H1 (cell line): ENCODE measurements around the gene IRAK3. TPM values are rescaled to one million over a fixed set of nuclear protein-coding genes. Genes with fewer than 3 reads are reported as not detected.

Experiments used
- ASH2L ChIP-seq: fragments of 200-600, 300-600 bp; sonication (generic); IDR thresholded peaks from one replicate; pipeline ENCODE4 v1.7.1; 2017; ENCODE audit warnings: low read length
- ATF2 ChIP-seq: IDR thresholded peaks from 2 replicates; pipeline ENCODE4 v1.6.1; 2012; ENCODE audit warnings: low read length, inconsistent platforms
- ATF3 ChIP-seq: IDR thresholded peaks from 2 replicates; pipeline ENCODE4 v1.6.1; 2011; ENCODE audit warnings: low read depth, mild to moderate bottlenecking, low read length; ENCODE audit not compliant: insufficient read depth
- CBX8 ChIP-seq: fragments of 300-800, 300-1000 bp; sonication (generic); IDR thresholded peaks from 2 replicates; pipeline ENCODE4 v1.7.1; 2016; ENCODE audit warnings: low read depth, low read length, borderline replicate concordance
- CHD7 ChIP-seq: fragments of 300-600 bp; sonication (generic); IDR thresholded peaks from 2 replicates; pipeline ENCODE4 v1.7.1; 2012; ENCODE audit warnings: low read length, moderate library complexity, mild to moderate bottlenecking, inconsistent platforms; ENCODE audit not compliant: insufficient replicate concordance
- HDAC2 ChIP-seq, 2 experiments: fragments of 300-600 bp in 1 of 2; sonication (generic) in 1 of 2; IDR thresholded peaks; 2 replicates each; pipeline ENCODE4 v1.6.1; 2011 to 2012; ENCODE audit warnings: low read depth in 2 of 2, low read length in 2 of 2, mild to moderate bottlenecking in 2 of 2, moderate library complexity in 2 of 2, borderline replicate concordance in 1 of 2, inconsistent platforms in 1 of 2
- SIN3A ChIP-seq, 2 experiments: IDR thresholded peaks in 1 of 2; conservative IDR thresholded peaks in 1 of 2; 2 replicates each; pipeline ENCODE4 v1.6.1; 2011 to 2012; ENCODE audit warnings: low read length in 2 of 2, improper control_type of control experiment in 1 of 2, low read depth in 1 of 2, mild to moderate bottlenecking in 1 of 2
- TBP ChIP-seq: IDR thresholded peaks from 2 replicates; pipeline ENCODE4 v1.6.1; 2011; ENCODE audit warnings: low read depth, low read length, improper control_type of control experiment
- TCF12 ChIP-seq: IDR thresholded peaks from 2 replicates; pipeline ENCODE4 v1.6.1; 2011; ENCODE audit warnings: low read depth, mild to moderate bottlenecking, low read length
- polyA plus RNA-seq, 7 experiments: library from polyadenylated mRNA; depleted of rRNA in 3 of 7; stranded (reverse) in 5 of 7; unstranded in 2 of 7; fragments of >200 nt in 5 of 7; fragments of 200-250 nt in 2 of 7; gene quantifications; 1 replicate in 5 of 7; 2 replicates in 1 of 7; 4 replicates in 1 of 7; pipeline versions ENCODE4 v1.2.1 to v1.2.3, GENCODE V29; 2011 to 2013; ENCODE audit warnings: missing spikeins in 2 of 7, mixed read lengths in 2 of 7
- total RNA-seq: library from RNA; stranded (reverse); fragmentation: NEBNext Ultra II Directional; extraction: Animal tissue kit (Norgen Biotek cat#: 25700); gene quantifications from 2 replicates; pipeline ENCODE4 v1.2.1, GENCODE V29; 2021

The IRAK3 gene
- total and polyA plus RNA-seq, 2 of the 8 experiments (the other 6 are each of a cell fraction or from before 2014, with no cell fraction given) = 0.51 to 2.2 TPM

GRCh38 chr12:66197495-66197921, 8.5 kb downstream of the IRAK3 start (continued):
- TF ChIP-seq CHD7 (no peak), TCF12 (no peak), SIN3A (conservative IDR thresholded peaks at IDR 0.05 in 1 of 2, IDR thresholded peaks at IDR 0.05 in 1 of 2; ENCODE audit: low read depth in 1 of 2, low read length in 2 of 2) (no peak), TBP (no peak), CBX8 (no peak), ATF2 (no peak), ATF3 (no peak), HDAC2 (IDR thresholded peaks at IDR 0.05; ENCODE audit: borderline replicate concordance in 1 of 2, low read depth in 2 of 2, low read length in 2 of 2) (no peak), ASH2L (no peak)
